Measurements from ENCODE around the gene ORM1. TPM values are rescaled to one million over a fixed set of nuclear protein-coding genes. Genes with fewer than 3 reads are reported as not detected.

Gene ORM1
- total RNA-seq, 1 donor from 2014 or later, result not detected

DNA sequence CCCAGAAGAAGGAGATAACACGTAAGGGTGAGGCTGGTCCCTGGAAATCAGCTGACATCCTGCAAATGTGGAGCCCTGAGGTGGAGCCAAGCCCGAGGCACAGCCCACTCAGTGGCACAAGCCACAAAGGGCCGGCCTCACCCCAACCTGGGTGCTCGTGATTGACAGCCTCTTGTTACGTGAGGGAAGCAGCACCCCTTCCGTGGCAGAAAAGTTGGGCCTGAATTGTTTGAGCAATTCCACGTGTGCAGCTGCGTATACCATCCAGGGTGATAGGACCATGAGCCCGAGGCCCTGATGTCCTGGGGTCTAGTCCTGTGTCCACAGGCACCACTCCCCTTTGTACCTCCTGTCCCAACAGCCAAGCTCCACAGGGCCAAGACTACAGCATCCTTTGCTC is 11.6 kb downstream of the ORM1 start:
- Histone ChIP-seq H3K36me3 (ENCODE audit: control insufficient read depth, insufficient read depth, low read length) (no peaks in the 10 kb centered on the region), H3K4me3 (ENCODE audit: low read depth, low read length) (no peak overlapping the region), H3K27me3 (ENCODE audit: control insufficient read depth, insufficient read depth, low read length) (peaks cover 3% of the 10 kb centered on the region)
- DNase-seq (ENCODE audit: low read depth), result no peak
- TF ChIP-seq, protein P1, sequence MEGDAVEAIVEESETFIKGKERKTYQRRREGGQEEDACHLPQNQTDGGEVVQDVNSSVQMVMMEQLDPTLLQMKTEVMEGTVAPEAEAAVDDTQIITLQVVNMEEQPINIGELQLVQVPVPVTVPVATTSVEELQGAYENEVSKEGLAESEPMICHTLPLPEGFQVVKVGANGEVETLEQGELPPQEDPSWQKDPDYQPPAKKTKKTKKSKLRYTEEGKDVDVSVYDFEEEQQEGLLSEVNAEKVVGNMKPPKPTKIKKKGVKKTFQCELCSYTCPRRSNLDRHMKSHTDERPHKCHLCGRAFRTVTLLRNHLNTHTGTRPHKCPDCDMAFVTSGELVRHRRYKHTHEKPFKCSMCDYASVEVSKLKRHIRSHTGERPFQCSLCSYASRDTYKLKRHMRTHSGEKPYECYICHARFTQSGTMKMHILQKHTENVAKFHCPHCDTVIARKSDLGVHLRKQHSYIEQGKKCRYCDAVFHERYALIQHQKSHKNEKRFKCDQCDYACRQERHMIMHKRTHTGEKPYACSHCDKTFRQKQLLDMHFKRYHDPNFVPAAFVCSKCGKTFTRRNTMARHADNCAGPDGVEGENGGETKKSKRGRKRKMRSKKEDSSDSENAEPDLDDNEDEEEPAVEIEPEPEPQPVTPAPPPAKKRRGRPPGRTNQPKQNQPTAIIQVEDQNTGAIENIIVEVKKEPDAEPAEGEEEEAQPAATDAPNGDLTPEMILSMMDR (IDR thresholded peaks at IDR 0.05; ENCODE audit: insufficient read depth, low read length, poor library complexity, severe bottlenecking), result no peak

DNA sequence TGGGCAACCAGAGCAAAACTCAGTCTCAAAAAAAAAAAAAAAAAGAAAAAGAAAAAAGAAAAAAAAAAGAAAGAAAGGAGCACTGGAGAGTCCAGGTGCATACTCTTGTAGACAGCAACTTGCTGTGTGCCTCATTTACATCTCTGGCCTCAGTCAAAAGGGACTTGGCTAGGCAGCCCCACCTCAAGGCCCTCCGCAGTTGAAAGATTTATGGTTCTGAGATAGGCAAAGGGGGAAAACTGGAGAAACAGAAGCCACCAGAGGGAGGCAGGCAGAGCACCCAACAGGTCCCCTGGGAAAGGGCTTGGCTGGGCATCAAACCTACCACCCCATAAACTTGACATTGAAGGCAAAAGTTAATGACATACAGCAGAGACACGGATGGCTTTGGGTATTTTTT is 12.8 kb downstream of the ORM1 start:
- no peak for DNase-seq (ENCODE audit: low read depth)
- no peaks in the 10 kb centered on the region for H3K36me3 ChIP-seq (ENCODE audit: control insufficient read depth, insufficient read depth, low read length)
- no peak overlapping the region for H3K4me3 ChIP-seq (ENCODE audit: low read depth, low read length)
- TF ChIP-seq, protein P1 (IDR thresholded peaks at IDR 0.05; ENCODE audit: insufficient read depth, low read length, poor library complexity, severe bottlenecking), result no peak
- peaks cover 3% of the 10 kb centered on the region for H3K27me3 ChIP-seq (ENCODE audit: control insufficient read depth, insufficient read depth, low read length)

DNA sequence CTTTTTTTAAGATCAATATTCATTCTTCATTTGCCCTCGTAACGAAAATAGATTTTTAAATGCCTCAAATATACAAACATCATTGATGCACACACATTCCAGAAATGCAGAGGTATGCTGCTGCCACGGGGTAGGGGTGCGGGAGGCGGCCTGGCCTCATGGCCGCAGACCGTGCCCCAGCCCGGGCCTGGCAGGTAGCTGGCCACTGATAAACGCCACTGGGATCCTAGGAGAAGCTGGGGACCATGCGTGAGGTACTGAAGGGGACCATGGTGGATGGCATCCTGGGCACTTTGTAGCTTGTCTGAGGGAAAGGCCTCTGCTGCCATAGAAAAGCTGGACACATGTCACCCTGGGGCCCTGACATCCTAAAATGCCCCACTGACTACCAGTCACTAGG is 13.3 kb downstream of the ORM1 start:
- no peak for DNase-seq (ENCODE audit: low read depth)
- TF ChIP-seq, protein P1 (IDR thresholded peaks at IDR 0.05; ENCODE audit: insufficient read depth, low read length, poor library complexity, severe bottlenecking), result no peak
- peaks cover 2% of the 10 kb centered on the region for H3K27me3 ChIP-seq (ENCODE audit: control insufficient read depth, insufficient read depth, low read length)
- H3K36me3 ChIP-seq (ENCODE audit: control insufficient read depth, insufficient read depth, low read length), result no peaks in the 10 kb centered on the region
- no peak overlapping the region for H3K4me3 ChIP-seq (ENCODE audit: low read depth, low read length)

DNA sequence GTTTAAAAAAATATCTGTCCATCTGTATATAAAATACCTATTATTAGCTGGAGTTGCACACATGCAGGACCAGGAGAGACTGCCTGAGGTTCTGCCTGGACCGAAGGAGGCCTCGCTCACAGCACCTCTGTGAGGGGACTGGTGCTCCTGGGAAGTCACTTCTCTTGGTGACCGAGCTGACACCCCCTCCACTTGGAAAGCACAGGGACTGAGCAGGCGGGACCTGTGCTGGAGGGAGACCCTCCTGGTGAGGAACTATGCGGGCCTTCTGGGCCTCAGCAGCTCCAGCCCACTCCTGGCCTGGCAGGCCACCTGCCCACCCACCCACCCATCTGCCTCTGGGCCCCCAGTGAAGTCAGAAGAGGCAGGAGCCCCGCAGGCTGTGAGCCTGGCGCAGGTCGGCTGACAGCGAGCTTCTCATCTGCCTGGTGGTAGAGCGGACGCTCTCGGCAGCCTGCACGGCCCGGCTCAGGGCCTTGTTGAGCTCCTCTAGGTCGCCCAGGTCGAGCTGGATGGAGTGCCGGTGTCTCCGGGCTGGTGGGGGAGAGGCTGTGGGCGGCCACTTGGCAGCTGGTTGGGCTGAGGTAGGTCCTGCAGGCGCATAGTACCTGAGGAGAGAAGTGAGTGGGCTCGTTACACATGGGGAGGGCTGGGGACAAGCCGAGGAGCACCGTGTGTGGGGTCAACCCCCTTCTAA is 13.9 kb downstream of the ORM1 start:
- H3K4me3 ChIP-seq (ENCODE audit: low read depth, low read length), result no peak overlapping the region
- no peaks in the 10 kb centered on the region for H3K36me3 ChIP-seq (ENCODE audit: control insufficient read depth, insufficient read depth, low read length)
- H3K27me3 ChIP-seq (ENCODE audit: control insufficient read depth, insufficient read depth, low read length), result no peaks in the 10 kb centered on the region
- TF ChIP-seq, protein P1 (IDR thresholded peaks at IDR 0.05; ENCODE audit: insufficient read depth, low read length, poor library complexity, severe bottlenecking), result no peak
- DNase-seq (ENCODE audit: low read depth), result no peak

DNA sequence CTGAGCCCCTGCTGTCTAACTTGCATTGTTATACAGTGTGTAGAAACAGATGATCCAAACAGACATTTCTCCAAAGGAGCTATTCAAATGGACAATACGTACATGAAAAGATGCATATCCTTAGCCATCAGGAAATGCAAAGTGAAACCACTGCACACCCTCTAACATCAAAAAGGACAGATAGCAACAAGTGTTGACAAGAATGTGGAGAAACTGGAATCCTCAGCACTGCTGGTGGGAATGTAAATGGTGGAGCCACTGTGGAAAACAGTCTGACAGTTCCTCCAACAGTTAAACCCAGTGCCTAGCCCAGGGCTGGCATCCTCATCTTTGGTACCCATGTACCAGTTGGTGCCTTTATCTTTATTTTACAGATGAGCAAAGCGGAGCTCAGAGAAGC is 15.3 kb downstream of the ORM1 start:
- no peak for DNase-seq (ENCODE audit: low read depth)
- H3K4me3 ChIP-seq (ENCODE audit: low read depth, low read length), result no peak overlapping the region
- no peaks in the 10 kb centered on the region for H3K27me3 ChIP-seq (ENCODE audit: control insufficient read depth, insufficient read depth, low read length)
- TF ChIP-seq, protein P1 (IDR thresholded peaks at IDR 0.05; ENCODE audit: insufficient read depth, low read length, poor library complexity, severe bottlenecking), result no peak
- peaks cover 2% of the 10 kb centered on the region for H3K36me3 ChIP-seq (ENCODE audit: control insufficient read depth, insufficient read depth, low read length)
